GM12878 (cell line): ENCODE measurements around the gene UNKL. TPM values are rescaled to one million over a fixed set of nuclear protein-coding genes. Genes with fewer than 3 reads are reported as not detected.

Experiments used
- ATAC-seq: fragments of 200-7000 bp; cut with Tn5 transposase; 3 replicates; pipeline ENCODE4 v1.9.1; 2020; ENCODE audit warnings: mild to moderate bottlenecking, moderate library complexity
- BruUV-seq: library from RNA; stranded (reverse); fragments of 400-500 nt; replicated peaks from 2 replicates; lab custom pipeline; 2021; lab: Mats Ljungman, UMichigan
- CTCF ChIA-PET: fragments of 300-600 bp; sonication (Branson Sonifier 250); formaldehyde crosslinking; extraction: SDS; loops from one replicate; lab custom pipeline; 2021; ENCODE audit warnings: inconsistent platforms; lab: Yijun Ruan, JAX
- POLR2A ChIA-PET: fragments of 350-600 bp; formaldehyde crosslinking; extraction: SDS; loops from one replicate; lab custom pipeline; 2021; ENCODE audit warnings: inconsistent platforms; lab: Charles Lee
- RAD21 ChIA-PET: fragments of 300-600 bp; sonication (Branson Sonifier 250); formaldehyde crosslinking; loops from one replicate; lab custom pipeline; 2023; ENCODE audit warnings: antibody characterized with exemption; ENCODE audit not compliant: unreplicated experiment; lab: Charles Lee
- SMC1A ChIA-PET: fragments of 300-600 bp; sonication (Branson Sonifier 250); formaldehyde crosslinking; loops from one replicate; lab custom pipeline; 2023; ENCODE audit not compliant: unreplicated experiment, uncharacterized antibody; lab: Charles Lee
- DNase-seq: peaks from one replicate; pipeline ENCODE4 v3.0.0-alpha.2; 2011; ENCODE audit warnings: low read depth, low spot score
- FAIRE-seq: peaks from 3 replicates; lab custom pipeline; 2011; peaks lifted over from hg19 to GRCh38; lab: Jason Lieb, UNC
- H2AFZ ChIP-seq: 2 replicates; pipeline ENCODE4 v1.6.0; 2011; ENCODE audit warnings: low read depth, low read length, control low read depth; ENCODE audit not compliant: control insufficient read depth
- H3K27ac ChIP-seq: 2 replicates; pipeline ENCODE4 v1.5.1; 2011; ENCODE audit warnings: control low read depth; ENCODE audit not compliant: control insufficient read depth, insufficient read depth
- H3K27me3 ChIP-seq, 2 experiments: replicated peaks in 1 of 2; 2 replicates each; pipeline versions ENCODE4 v1.6.0 to v1.6.1; 2011; ENCODE audit warnings: low read length in 1 of 2; ENCODE audit not compliant: control insufficient read depth in 2 of 2, insufficient read depth in 2 of 2
- H3K36me3 ChIP-seq, 2 experiments: 2 replicates each; pipeline ENCODE4 v1.5.1; 2011; ENCODE audit warnings: low read length in 1 of 2; ENCODE audit not compliant: control insufficient read depth in 2 of 2, insufficient read depth in 2 of 2
- H3K4me1 ChIP-seq: 2 replicates; pipeline ENCODE4 v1.6.1; 2011; ENCODE audit warnings: mild to moderate bottlenecking, low read length, moderate library complexity, mixed read lengths; ENCODE audit not compliant: control insufficient read depth, insufficient read depth
- H3K4me2 ChIP-seq: 2 replicates; pipeline ENCODE4 v1.6.0; 2011; ENCODE audit warnings: control low read depth; ENCODE audit not compliant: control insufficient read depth, insufficient read depth
- H3K4me3 ChIP-seq: fragments of 200-600 bp; sonication (generic); 2 replicates; pipeline ENCODE4 v1.5.1; 2016
- H3K79me2 ChIP-seq: 2 replicates; pipeline ENCODE4 v1.6.0; 2011; ENCODE audit warnings: low read length; ENCODE audit not compliant: control insufficient read depth, insufficient read depth
- H3K9ac ChIP-seq: 2 replicates; pipeline ENCODE4 v1.8.0; 2011; ENCODE audit warnings: low read length, control low read depth, mixed read lengths; ENCODE audit not compliant: control insufficient read depth, insufficient read depth
- H3K9me3 ChIP-seq: replicated peaks from 3 replicates; pipeline ENCODE4 v1.5.1; 2011; ENCODE audit warnings: mild to moderate bottlenecking, low read length; ENCODE audit not compliant: control insufficient read depth, insufficient read depth
- H4K20me1 ChIP-seq: 2 replicates; pipeline ENCODE4 v1.6.0; 2011; ENCODE audit not compliant: control insufficient read depth, insufficient read depth
- HCFC1 ChIP-seq: fragments of 150-350 bp; IDR thresholded peaks from 2 replicates; pipeline ENCODE4 v1.6.1; 2014; ENCODE audit warnings: low read length
- IKZF2 ChIP-seq, 2 experiments: fragments of 450-650 bp; IDR thresholded peaks; 2 replicates each; pipeline ENCODE4 v1.6.1; 2017; ENCODE audit warnings: mild to moderate bottlenecking in 2 of 2, moderate library complexity in 2 of 2
- NFYB ChIP-seq: IDR thresholded peaks from 2 replicates; pipeline ENCODE4 v1.6.1; 2011; ENCODE audit warnings: low read depth, mild to moderate bottlenecking, low read length, improper control_type of control experiment, moderate library complexity; ENCODE audit not compliant: insufficient read depth
- NR2C1 ChIP-seq: fragments of 450-650 bp; IDR thresholded peaks from 2 replicates; pipeline ENCODE4 v1.6.1; 2017; ENCODE audit warnings: antibody characterized with exemption, mild to moderate bottlenecking, moderate library complexity
- PAX8 ChIP-seq: fragments of 450-650 bp; IDR thresholded peaks from 2 replicates; pipeline ENCODE4 v1.6.1; 2017; ENCODE audit warnings: mild to moderate bottlenecking, moderate library complexity
- SMAD1 ChIP-seq: fragments of 450-650 bp; IDR thresholded peaks from 2 replicates; pipeline ENCODE4 v1.6.1; 2018; ENCODE audit warnings: mild to moderate bottlenecking, low read depth; ENCODE audit not compliant: partially characterized antibody
- ZNF622 ChIP-seq: fragments of 450-650 bp; IDR thresholded peaks from 2 replicates; pipeline ENCODE4 v1.6.1; 2017; ENCODE audit warnings: mild to moderate bottlenecking, inconsistent platforms
- WGBS: methylation state at CpG from one replicate; pipeline ENCODE4 v1.1.6; 2016; ENCODE audit warnings: low lambda C conversion rate; ENCODE audit not compliant: insufficient replicate concordance, insufficient coverage; ENCODE audit errors: missing lambda C conversion rate; 5-methylcytosine and 5-hydroxymethylcytosine counted together
- in situ Hi-C: fragments of 300-500 bp; cut with MboI; formaldehyde crosslinking; loops from 9 replicates; pipeline ENCODE4 v1.14.3; 2018; ENCODE audit warnings: mixed read lengths
- intact Hi-C: fragments of 100-400 bp; cut with micrococcal nuclease; formaldehyde crosslinking; loops from one replicate; pipeline ENCODE4 v1.14.2; 2022; ENCODE audit not compliant: unreplicated experiment
- polyA plus RNA-seq, 11 experiments: library from polyadenylated mRNA; depleted of rRNA in 4 of 11; unstranded in 6 of 11; stranded (reverse) in 5 of 11; fragments of >200 nt; fragmentation: Nextera tagmentation in 4 of 11; fragmentation: Illumina TruSeq in 1 of 11; extraction: Ambion mirVana in 4 of 11; extraction: Trizol in 1 of 11; gene quantifications; 1 replicate in 1 of 11; 2 replicates in 10 of 11; pipeline versions ENCODE4 v1.2.1 to v1.2.3, GENCODE V29; 2011 to 2016; ENCODE audit warnings: inconsistent platforms in 2 of 11, missing spikeins in 2 of 11, low read depth in 1 of 11
- total RNA-seq, 4 experiments: library from RNA; depleted of rRNA in 3 of 4; stranded (reverse); fragments of >200 nt in 3 of 4; fragmentation: Illumina TruSeq in 1 of 4; extraction: Trizol in 1 of 4; gene quantifications; 2 replicates each; pipeline versions ENCODE4 v1.2.1 to v1.2.3, GENCODE V29; 2013 to 2021
- TF ChIP-seq, protein P1 (sequence below): IDR thresholded peaks from 2 replicates; pipeline ENCODE4 v1.6.1; 2011; ENCODE audit warnings: low read depth, mild to moderate bottlenecking, low read length, moderate library complexity, borderline replicate concordance; ENCODE audit errors: extremely low read depth
- TF ChIP-seq, protein P2 (sequence below): fragments of 450-650 bp; IDR thresholded peaks from 2 replicates; pipeline ENCODE4 v1.6.1; 2014; ENCODE audit warnings: mild to moderate bottlenecking

Gene UNKL
- total and polyA plus RNA-seq, 10 of the 15 experiments (the other 5 are each of a cell fraction or from before 2014, with no cell fraction given): 0.40 to 21.6 (median 9.1) TPM

DNA sequence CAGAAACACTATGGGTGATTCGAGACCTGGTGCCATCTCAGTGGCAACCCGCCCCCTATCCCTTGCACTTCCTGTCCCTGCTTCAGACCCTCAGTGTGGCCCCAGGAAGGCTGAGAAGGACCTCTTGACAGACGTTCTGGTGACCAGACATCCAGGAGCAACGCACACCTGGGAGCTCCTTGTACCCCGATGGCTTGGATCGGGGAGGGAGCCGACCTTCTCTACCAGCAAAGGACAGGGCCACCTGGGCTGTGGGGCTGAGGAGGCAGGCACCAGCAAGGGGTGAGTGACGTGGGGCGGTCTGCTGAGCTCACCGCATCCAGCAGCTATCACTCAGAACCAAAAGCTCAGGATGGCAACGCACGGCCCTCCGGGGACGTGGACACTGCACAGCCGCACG, 27.2 kb downstream of the UNKL start:
- WGBS: 74% methylated on average over 16 of the region's 16 CpGs
- Histone ChIP-seq H3K4me2 (no peak overlapping the region), H3K27me3 (no peaks in the 10 kb centered on the region), H3K9ac (no peak overlapping the region), H3K27ac (no peak overlapping the region), H2AFZ (no peak overlapping the region), H4K20me1 (no peaks in the 10 kb centered on the region; the same call in 1 of the 2 replicates), H3K4me3 (no peak overlapping the region), H3K36me3 (peaks cover 0 to 2% of the 10 kb centered on the region in 2 experiments; a peak in 2 of 4 replicates), H3K4me1 (no peaks in the 10 kb centered on the region), H3K79me2 (no peaks in the 10 kb centered on the region), H3K9me3 (no peaks in the 10 kb centered on the region)
- ATAC-seq: no peak
- ChIA-PET RAD21 (no interaction called here), POLR2A (no interaction called here), CTCF (no interaction called here), SMC1A (no interaction called here)
- intact Hi-C loops (no loop called here), in situ Hi-C loops (no loop called here)
- FAIRE-seq: no peak
- DNase-seq: no peak
- no peak for TF ChIP-seq ZNF622
- TF ChIP-seq NR2C1: no peak
- no peak for TF ChIP-seq NFYB
- TF ChIP-seq, protein P1, sequence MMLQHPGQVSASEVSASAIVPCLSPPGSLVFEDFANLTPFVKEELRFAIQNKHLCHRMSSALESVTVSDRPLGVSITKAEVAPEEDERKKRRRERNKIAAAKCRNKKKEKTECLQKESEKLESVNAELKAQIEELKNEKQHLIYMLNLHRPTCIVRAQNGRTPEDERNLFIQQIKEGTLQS: no peak
- TF ChIP-seq PAX8: no peak
- no peak for TF ChIP-seq SMAD1
- TF ChIP-seq, all 136 proteins: peak for 0
- BruUV-seq: no TSS peak

DNA sequence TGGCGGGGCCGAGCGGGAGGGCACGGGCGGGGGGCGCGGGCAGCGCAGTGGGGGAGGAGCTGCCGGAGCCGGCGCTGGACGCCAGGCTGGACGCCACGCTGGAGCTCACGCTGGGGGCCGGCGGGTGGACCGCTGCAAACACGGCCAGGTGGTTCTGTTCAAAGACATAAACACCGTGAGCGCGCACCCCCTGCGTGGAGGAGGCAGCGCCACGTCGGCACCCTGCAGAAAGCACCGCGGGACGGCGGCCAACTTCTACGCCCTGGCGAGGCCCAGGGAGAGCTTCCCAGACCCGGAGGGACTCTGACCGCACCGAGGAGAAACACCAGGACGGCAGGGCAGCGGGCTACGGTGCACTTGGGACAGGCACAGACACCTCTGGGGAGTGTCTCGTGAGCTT, 29.3 kb downstream of the UNKL start:
- ChIA-PET CTCF (no interaction called here), POLR2A (no interaction called here)
- no TSS peak for BruUV-seq

More for the DNA sequence above, 29.3 kb downstream of the UNKL start:
- DNase-seq (no peak), ATAC-seq (no peak), FAIRE-seq (no peak)
- H2AFZ ChIP-seq: no peak overlapping the region
- H3K4me1 ChIP-seq: no peaks in the 10 kb centered on the region
- ChIA-PET SMC1A (no interaction called here), RAD21 (no interaction called here)
- no peaks in the 10 kb centered on the region for H3K79me2 ChIP-seq
- H3K27me3 ChIP-seq: no peaks in the 10 kb centered on the region
- H3K27ac ChIP-seq: no peak overlapping the region
- H3K9me3 ChIP-seq: no peaks in the 10 kb centered on the region
- peaks cover 0 to 2% of the 10 kb centered on the region in 2 experiments; a peak in 2 of 4 replicates for H3K36me3 ChIP-seq
- in situ Hi-C loops (no loop called here), intact Hi-C loops (no loop called here)
- no peaks in the 10 kb centered on the region; the same call in 1 of the 2 replicates for H4K20me1 ChIP-seq
- TF ChIP-seq, protein P2, sequence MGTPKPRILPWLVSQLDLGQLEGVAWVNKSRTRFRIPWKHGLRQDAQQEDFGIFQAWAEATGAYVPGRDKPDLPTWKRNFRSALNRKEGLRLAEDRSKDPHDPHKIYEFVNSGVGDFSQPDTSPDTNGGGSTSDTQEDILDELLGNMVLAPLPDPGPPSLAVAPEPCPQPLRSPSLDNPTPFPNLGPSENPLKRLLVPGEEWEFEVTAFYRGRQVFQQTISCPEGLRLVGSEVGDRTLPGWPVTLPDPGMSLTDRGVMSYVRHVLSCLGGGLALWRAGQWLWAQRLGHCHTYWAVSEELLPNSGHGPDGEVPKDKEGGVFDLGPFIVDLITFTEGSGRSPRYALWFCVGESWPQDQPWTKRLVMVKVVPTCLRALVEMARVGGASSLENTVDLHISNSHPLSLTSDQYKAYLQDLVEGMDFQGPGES: no peak
- no peak for TF ChIP-seq IKZF2 (IDR thresholded peaks at IDR 0.05)
- no peak for TF ChIP-seq HCFC1
- no peak overlapping the region for H3K4me3 ChIP-seq
- 76% methylated on average over 9 of the region's 39 CpGs for WGBS
- no peak overlapping the region for H3K9ac ChIP-seq
- H3K4me2 ChIP-seq: no peak overlapping the region
